OCI-LY1 (cell line): Measurements from ENCODE around the gene GBF1.

Experiments used
- H2AFZ ChIP-seq: fragments of 200-600 bp; sonication (generic), shearing (Covaris generic); 2 replicates; pipeline ENCODE4 v1.6.0; 2014; ENCODE audit warnings: antibody characterized with exemption, mild to moderate bottlenecking, low read length
- H3F3A ChIP-seq: fragments of 200-600 bp; sonication (generic), shearing (Covaris generic); 2 replicates; pipeline ENCODE4 v1.6.0; 2014; ENCODE audit warnings: mild to moderate bottlenecking, antibody characterized with exemption, low read length, moderate library complexity; ENCODE audit not compliant: insufficient read depth
- H3K27ac ChIP-seq: fragments of 200-600 bp; sonication (generic); 2 replicates; pipeline ENCODE4 v1.5.1; 2014; ENCODE audit warnings: low read length, mixed run types, mild to moderate bottlenecking, low read depth; ENCODE audit not compliant: poor library complexity, severe bottlenecking
- H3K27me3 ChIP-seq: fragments of 200-600 bp; sonication (generic); 2 replicates; pipeline ENCODE4 v1.6.0; 2014; ENCODE audit warnings: antibody characterized with exemption, mild to moderate bottlenecking, low read length, moderate library complexity; ENCODE audit not compliant: insufficient read depth
- H3K36me3 ChIP-seq: fragments of 200-600 bp; sonication (generic); 2 replicates; pipeline ENCODE4 v1.6.1; 2014; ENCODE audit warnings: mild to moderate bottlenecking, antibody characterized with exemption, low read length, moderate library complexity, mixed read lengths; ENCODE audit not compliant: insufficient read depth
- H3K4me1 ChIP-seq: fragments of 200-600 bp; sonication (generic); 2 replicates; pipeline ENCODE4 v1.5.1; 2014; ENCODE audit warnings: mild to moderate bottlenecking, low read length, moderate library complexity; ENCODE audit not compliant: insufficient read depth, severe bottlenecking
- H3K4me2 ChIP-seq: fragments of 200-600 bp; sonication (generic), shearing (Covaris generic); 2 replicates; pipeline ENCODE4 v1.6.1; 2014; ENCODE audit warnings: low read length
- H3K4me3 ChIP-seq: fragments of 200-600 bp; sonication (generic); 2 replicates; pipeline ENCODE4 v1.5.1; 2014; ENCODE audit warnings: low read length, low read depth, mild to moderate bottlenecking, mixed read lengths; ENCODE audit not compliant: poor library complexity, severe bottlenecking
- H3K79me2 ChIP-seq: fragments of 200-600 bp; shearing (Covaris generic); 2 replicates; pipeline ENCODE4 v1.6.1; 2016; ENCODE audit warnings: mixed run types, low read length, mixed read lengths; ENCODE audit not compliant: insufficient read depth
- H3K9ac ChIP-seq: fragments of 200-600 bp; sonication (generic), shearing (Covaris generic); 2 replicates; pipeline ENCODE4 v1.6.1; 2014; ENCODE audit warnings: mild to moderate bottlenecking, low read length, mixed read lengths
- H3K9me2 ChIP-seq: fragments of 200-600 bp; sonication (generic), shearing (Covaris generic); 2 replicates; pipeline ENCODE4 v1.6.1; 2014; ENCODE audit warnings: low read depth, mild to moderate bottlenecking, low read length, mixed read lengths
- H3K9me3 ChIP-seq: fragments of 200-600 bp; shearing (Covaris generic); 2 replicates; pipeline ENCODE4 v1.6.1; 2014; ENCODE audit warnings: low read length, mixed read lengths
- H4K20me1 ChIP-seq: fragments of 200-600 bp; sonication (generic), shearing (Covaris generic); 2 replicates; pipeline ENCODE4 v1.6.0; 2016; ENCODE audit warnings: mild to moderate bottlenecking, low read length; ENCODE audit not compliant: insufficient read depth
- EZH2 ChIP-seq: fragments of 200-600 bp; sonication (generic), shearing (Covaris generic); IDR thresholded peaks from 2 replicates; pipeline ENCODE4 v1.8.0; 2017; ENCODE audit warnings: borderline replicate concordance, mixed run types, mild to moderate bottlenecking, antibody characterized with exemption, low read length, moderate library complexity, mixed read lengths
- TF ChIP-seq, protein P1 (sequence below): fragments of 200-600 bp; sonication (generic), shearing (Covaris generic); IDR thresholded peaks from 2 replicates; pipeline ENCODE4 v1.5.1; 2017; ENCODE audit warnings: mild to moderate bottlenecking, antibody characterized with exemption, low read length, moderate library complexity, mixed read lengths

The GBF1 gene

DNA sequence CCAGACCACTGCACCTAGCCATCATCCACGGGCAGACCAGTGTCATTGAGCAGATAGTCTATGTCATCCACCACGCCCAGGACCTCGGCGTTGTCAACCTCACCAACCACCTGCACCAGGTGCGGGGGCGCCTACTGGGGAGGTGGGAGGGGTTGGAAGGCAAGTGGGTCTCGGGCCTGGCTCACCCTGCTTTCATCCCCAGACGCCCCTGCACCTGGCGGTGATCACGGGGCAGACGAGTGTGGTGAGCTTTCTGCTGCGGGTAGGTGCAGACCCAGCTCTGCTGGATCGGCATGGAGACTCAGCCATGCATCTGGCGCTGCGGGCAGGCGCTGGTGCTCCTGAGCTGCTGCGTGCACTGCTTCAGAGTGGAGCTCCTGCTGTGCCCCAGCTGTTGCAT lies 154.7 kb downstream of the GBF1 start:
- peak overlapping the region; percentile 59 for H3K4me3 ChIP-seq
- peak overlapping the region; percentile 67; the same call in 1 of the 2 replicates for H3K4me2 ChIP-seq
- H3K9me3 ChIP-seq, result no peaks in the 10 kb centered on the region
- H3K79me2 ChIP-seq, result no peaks in the 10 kb centered on the region
- no peak overlapping the region; the same call in 1 of the 2 replicates for H3K9ac ChIP-seq
- no peaks in the 10 kb centered on the region for H4K20me1 ChIP-seq
- TF ChIP-seq, protein P1, sequence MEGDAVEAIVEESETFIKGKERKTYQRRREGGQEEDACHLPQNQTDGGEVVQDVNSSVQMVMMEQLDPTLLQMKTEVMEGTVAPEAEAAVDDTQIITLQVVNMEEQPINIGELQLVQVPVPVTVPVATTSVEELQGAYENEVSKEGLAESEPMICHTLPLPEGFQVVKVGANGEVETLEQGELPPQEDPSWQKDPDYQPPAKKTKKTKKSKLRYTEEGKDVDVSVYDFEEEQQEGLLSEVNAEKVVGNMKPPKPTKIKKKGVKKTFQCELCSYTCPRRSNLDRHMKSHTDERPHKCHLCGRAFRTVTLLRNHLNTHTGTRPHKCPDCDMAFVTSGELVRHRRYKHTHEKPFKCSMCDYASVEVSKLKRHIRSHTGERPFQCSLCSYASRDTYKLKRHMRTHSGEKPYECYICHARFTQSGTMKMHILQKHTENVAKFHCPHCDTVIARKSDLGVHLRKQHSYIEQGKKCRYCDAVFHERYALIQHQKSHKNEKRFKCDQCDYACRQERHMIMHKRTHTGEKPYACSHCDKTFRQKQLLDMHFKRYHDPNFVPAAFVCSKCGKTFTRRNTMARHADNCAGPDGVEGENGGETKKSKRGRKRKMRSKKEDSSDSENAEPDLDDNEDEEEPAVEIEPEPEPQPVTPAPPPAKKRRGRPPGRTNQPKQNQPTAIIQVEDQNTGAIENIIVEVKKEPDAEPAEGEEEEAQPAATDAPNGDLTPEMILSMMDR, result no peak
- TF ChIP-seq EZH2, result no peak
- H3K36me3 ChIP-seq, result no peaks in the 10 kb centered on the region; the same call in 1 of the 2 replicates
- H3K4me1 ChIP-seq, result peaks cover 19% of the 10 kb centered on the region
- no peaks in the 10 kb centered on the region for H3K27me3 ChIP-seq
- H3F3A ChIP-seq, result no peaks in the 10 kb centered on the region
- H3K9me2 ChIP-seq, result no peaks in the 10 kb centered on the region
- no peak overlapping the region for H3K27ac ChIP-seq
- H2AFZ ChIP-seq, result no peak overlapping the region

DNA sequence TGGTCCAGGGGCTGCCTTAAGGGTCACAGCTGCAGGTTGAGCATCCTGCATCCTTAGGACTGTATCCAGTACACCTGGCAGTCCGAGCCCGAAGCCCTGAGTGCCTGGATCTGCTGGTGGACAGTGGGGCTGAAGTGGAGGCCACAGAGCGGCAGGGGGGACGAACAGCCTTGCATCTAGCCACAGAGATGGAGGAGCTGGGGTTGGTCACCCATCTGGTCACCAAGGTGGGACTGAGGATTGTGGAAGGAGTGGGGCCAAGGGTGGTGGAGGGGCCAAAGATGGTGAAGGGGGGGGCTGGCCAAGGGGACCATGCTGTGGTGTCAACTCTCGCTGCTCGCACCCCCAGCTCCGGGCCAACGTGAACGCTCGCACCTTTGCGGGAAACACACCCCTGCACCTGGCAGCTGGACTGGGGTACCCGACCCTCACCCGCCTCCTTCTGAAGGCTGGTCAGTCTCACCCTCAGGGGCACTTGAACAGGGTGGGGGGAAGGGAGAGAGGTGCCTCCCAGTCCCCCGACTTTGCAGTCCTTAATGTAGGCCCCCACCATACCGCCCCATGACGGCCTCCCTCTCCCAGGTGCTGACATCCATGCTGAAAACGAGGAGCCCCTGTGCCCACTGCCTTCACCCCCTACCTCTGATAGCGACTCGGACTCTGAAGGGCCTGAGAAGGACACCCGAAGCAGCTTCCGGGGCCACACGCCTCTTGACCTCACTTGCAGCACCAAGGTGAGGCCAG lies 155.4 kb downstream of the GBF1 start:
- H3K27ac ChIP-seq, result no peak overlapping the region
- H2AFZ ChIP-seq, result no peak overlapping the region
- no peak overlapping the region for H3K9ac ChIP-seq
- no peak overlapping the region for H3K4me2 ChIP-seq
- no peaks in the 10 kb centered on the region for H3F3A ChIP-seq
- no peaks in the 10 kb centered on the region for H3K79me2 ChIP-seq
- no peaks in the 10 kb centered on the region for H3K27me3 ChIP-seq
- no peak overlapping the region for H3K4me3 ChIP-seq
- peaks cover 19% of the 10 kb centered on the region for H3K4me1 ChIP-seq
- TF ChIP-seq EZH2, result no peak
- TF ChIP-seq, protein P1, result no peak
- H3K36me3 ChIP-seq, result no peaks in the 10 kb centered on the region; the same call in 1 of the 2 replicates
- no peaks in the 10 kb centered on the region for H3K9me3 ChIP-seq
- no peaks in the 10 kb centered on the region for H3K9me2 ChIP-seq
- no peaks in the 10 kb centered on the region for H4K20me1 ChIP-seq

DNA sequence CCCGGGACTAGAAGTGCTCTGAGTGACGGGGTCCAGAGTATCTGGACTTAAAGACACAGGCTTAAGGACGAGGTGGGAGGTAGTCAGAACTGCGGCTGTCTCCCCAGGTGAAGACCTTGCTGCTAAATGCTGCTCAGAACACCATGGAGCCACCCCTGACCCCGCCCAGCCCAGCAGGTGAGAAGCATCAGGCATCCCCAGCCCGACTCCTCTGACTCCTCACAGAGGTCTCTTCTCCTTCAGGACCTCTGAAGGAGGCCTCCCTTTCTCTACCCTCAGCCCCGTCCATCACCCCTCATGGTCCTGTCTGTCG lies 156.0 kb downstream of the GBF1 start:
- Histone ChIP-seq H3K27ac (no peak overlapping the region), H3K79me2 (no peaks in the 10 kb centered on the region), H3K4me1 (peaks cover 15% of the 10 kb centered on the region), H3K9ac (no peak overlapping the region), H3K4me2 (no peak overlapping the region), H3K4me3 (no peak overlapping the region), H3F3A (no peaks in the 10 kb centered on the region), H2AFZ (no peak overlapping the region), H4K20me1 (no peaks in the 10 kb centered on the region), H3K36me3 (no peaks in the 10 kb centered on the region; the same call in 1 of the 2 replicates), H3K9me3 (no peaks in the 10 kb centered on the region), H3K27me3 (no peaks in the 10 kb centered on the region), H3K9me2 (no peaks in the 10 kb centered on the region)
- TF ChIP-seq EZH2, result no peak
- TF ChIP-seq, protein P1, result no peak
